Kidney tubule cell (primary cell): ENCODE results near the gene LRIG3.
"Not testable (repeated sequence)": the region's sequence is repeated elsewhere in the genome, so short reads cannot be mapped to it uniquely, and the experiment has no call there.

Experiments used
- DNase-seq: peaks from one replicate; pipeline ENCODE4 v3.0.0-alpha.2; 2018; ENCODE audit warnings: low spot score

Gene LRIG3

DNA sequence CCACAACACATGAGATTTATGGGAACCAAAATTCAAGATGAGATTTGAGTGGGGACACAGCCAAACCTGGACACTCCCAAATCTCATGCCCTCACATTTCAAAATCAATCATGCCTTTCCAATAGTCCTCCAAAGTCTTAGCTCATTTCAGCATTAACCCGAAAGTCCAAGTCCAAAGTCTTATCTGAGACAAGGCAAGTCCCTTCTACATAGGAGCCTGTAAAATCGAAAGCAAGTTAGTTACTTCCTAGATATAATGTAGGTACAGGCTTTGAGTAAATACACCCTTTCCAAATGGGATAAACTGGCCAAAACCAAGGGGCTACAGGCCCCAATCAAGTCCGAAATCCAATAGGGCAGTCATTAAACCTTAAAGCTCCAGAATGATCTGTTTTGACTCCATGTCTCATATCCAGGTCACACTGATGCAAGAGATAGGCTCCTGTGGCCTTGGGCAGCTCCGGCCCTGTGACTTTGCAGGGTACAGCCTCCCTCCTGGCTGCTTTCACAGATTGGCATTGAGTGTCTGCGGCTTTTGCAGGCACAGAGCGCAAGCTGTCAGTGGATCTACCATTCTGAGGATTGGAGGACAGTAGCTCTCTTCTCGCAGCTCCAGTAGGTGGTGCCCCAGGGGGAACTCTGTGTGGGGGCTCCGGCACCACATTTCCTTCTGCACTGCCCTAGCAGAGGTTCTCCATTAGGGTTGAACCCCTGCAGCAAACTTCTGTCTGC is 60.1 kb downstream of the LRIG3 start:
- DNase-seq: no peak

DNA sequence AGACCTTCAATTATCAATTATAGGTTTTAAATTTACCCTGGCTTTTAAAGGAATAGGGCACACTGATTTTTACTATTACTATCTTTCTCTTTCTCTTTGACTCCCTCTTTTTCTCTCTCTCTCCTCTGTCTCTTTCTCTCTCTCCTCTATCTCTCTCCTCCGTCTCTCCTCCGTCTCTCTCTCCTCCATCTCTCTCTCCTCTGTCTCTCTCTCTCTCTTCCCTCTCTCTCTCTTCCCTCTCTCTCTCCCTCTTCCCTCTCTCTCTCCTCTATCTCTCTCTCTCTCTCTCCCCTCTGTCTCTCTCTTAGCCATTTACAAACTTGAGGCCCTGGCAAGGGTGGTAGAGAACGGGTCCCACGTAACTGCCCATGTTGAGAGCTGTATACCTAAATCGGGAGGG is 62.3 kb downstream of the LRIG3 start:
- DNase-seq: no peak

DNA sequence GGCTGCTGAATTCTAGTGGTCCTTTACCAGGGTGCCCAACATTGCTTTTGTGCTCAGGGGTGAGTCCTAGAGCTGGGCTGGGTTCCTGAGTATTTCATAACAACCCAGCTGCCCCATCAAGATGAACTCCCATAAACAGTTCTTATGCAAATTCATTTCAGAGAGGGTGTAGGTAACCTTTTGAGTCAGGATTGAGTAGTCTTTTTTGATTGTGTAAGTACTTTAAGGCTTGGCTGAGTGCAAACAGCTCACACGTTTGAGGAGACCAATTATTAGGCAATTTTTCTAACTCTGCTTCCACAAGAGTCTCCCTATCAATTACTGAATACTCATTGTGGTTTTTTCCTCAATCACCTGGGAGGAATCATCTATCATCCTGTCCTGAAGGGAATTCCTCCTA is 63.1 kb downstream of the LRIG3 start:
- DNase-seq: not testable (repeated sequence)

DNA sequence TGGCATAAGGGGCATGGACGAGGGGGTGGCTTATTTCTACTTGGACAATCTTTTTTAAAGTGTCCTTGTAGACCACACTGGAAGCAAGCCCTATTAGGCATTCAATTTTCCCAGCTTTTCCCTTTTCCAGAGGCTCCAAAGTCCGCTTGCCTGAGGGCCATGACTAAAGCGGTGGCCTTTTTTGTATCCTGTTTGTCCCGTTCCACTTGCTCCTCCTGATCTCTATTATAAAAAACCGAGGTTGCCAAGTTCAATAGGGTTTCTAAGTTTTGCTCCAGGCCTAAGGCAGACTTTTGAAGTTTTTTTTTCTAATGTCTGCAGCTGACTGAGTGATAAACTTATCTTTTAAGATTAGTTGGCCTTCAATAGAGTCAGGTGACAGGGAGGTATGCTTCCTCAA is 64.7 kb downstream of the LRIG3 start:
- not testable (repeated sequence) for DNase-seq

DNA sequence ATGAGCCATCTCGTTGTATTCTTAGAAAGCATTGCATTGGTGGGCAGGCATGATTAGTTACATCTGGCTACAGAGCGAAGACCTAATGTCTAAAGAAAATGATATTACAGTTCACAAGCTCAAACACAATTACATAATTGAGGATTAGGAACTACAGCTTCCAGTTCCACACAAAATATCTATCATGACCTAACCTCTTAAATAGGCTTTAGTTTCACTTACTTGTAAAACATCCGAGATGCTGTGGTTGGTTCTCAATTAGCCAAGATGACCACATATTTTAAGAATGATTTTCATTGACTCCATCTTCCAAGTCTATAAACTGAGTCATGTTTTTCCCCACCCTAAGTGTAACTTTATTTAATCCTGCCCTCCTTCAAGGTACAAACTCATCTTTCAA is 69.5 kb downstream of the LRIG3 start:
- DNase-seq: no peak

DNA sequence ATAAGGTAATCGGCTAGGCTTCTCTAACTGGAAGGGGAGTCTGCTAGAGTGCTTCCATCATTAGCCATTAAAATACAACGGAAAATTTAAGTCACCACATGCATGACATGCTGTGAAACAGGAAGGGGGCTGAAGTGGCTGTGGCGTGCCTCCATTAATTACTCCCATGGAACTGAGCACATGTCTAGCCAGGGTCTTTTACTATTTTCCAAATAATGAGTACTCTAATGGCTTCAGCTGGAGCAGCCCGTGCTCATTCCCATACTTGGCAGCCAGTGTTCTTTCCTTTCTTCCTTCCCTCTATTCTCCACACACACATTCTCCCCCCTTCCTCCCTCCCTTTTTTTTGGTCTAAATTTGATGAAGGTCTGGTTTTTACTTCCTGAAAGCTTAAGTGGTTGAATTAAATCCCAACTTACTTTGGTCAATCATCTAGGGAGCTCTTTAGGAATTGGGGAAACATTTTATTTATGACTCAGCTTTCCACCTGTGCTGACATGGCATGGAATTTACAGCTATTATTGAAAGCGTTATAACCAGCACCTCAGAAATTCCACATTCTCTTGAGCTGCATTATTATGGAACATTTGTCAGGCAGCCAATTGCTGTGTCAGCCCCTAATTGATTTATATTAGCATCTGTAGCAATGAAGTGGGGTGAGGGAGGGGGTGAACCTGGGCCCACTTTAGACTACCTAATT is 72.3 kb downstream of the LRIG3 start:
- peak; percentile 23 for DNase-seq

DNA sequence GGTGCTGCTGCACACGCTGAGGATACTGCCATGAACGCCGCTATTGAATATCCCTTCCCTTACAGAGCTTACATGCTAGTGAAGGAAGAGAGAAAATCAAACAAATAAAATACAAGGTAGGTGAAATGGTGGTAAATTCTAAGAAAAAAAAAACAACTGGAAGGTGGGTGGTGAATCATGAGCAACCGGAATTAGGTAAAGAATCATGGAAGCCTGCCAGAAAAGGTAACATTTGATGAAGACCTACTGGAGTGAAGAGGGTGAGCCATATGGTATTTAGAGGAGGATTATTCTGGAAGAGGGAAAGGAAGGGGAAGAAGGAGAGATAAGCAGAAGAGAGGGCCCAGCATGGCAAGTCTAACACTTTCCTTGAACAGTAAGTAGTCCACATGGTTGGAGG is 76.1 kb downstream of the LRIG3 start:
- no peak for DNase-seq

DNA sequence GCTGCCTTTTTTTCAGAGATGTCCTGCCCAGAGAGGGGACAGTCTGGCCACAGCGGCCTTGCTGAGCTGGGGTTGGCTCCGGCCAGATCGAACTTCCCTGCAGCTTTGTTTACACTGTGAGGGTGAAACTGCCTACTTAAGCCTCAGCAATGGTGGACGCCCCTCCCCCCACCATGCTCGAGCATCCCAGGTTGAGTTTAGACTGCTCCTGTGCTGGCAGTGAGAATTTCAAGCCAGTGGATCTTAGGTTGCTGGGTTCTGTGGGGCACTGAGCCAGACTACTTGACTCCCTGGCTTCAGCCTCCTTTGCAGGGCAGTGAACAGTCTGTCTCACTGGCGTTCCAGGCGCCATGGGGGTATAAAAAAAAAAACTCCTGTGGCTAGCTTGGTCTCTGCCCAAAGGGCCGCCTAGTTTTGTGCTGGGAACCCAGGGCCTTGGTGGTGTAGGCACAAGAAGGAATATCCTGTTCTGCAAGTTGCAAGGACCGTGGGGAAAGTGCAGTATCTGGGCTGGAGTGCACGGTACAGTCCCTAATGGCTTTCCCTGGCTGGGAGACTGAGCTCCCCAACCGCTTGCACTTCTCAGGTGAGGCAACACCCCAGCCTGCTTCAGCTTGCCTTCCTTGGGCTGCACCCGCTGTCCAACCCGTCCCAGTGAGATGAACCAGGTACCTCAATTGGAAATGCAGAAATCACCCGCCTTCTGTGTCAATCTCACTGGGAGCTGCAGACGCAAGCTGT is 79.1 kb downstream of the LRIG3 start:
- DNase-seq: no peak

DNA sequence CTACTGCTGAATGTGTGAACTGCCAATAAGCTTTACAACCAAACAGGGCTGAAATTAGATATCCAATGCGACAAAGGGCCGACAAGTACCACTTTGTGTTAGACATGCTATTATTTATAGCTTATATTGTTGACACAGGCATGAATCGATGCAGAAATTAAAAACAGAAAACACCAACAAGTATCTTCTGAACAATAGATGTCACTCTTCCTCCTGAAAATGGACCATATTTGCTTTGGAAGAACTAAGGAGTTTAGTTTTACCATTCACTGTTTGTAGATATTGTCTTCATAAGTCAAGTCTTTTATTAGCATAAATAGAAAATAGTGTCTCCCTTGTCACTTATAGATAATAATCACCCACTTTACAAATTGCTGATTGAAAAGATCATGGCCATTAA is 86.5 kb downstream of the LRIG3 start:
- DNase-seq: no peak

DNA sequence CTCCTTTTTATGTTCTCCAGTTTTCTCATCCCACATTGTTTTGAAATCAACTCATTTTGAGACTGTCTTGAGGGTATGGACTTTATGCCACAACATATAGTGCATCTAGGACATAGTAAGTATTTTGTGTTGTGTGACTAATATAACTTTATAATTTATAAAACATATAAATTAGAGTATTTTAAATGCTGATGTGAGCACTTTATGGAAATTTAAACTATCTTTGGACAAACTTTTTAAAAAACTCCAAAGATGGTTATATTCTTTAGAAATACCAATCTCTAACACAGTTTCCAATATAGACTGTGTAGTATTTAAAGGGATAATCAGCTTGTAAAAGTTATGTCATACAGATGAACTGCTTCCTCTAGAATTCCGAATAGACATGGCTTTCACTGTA is 87.4 kb downstream of the LRIG3 start:
- no peak for DNase-seq
